HG03025 (cell line): ENCODE measurements around the gene GAB3.

Experiments
- ATAC-seq: cut with Tn5 transposase; IDR thresholded peaks from one replicate; pipeline ENCODE4 v1.9.1; 2021; ENCODE audit warnings: mild to moderate bottlenecking, moderate library complexity; ENCODE audit not compliant: unreplicated experiment, low FRiP score

Gene GAB3

DNA sequence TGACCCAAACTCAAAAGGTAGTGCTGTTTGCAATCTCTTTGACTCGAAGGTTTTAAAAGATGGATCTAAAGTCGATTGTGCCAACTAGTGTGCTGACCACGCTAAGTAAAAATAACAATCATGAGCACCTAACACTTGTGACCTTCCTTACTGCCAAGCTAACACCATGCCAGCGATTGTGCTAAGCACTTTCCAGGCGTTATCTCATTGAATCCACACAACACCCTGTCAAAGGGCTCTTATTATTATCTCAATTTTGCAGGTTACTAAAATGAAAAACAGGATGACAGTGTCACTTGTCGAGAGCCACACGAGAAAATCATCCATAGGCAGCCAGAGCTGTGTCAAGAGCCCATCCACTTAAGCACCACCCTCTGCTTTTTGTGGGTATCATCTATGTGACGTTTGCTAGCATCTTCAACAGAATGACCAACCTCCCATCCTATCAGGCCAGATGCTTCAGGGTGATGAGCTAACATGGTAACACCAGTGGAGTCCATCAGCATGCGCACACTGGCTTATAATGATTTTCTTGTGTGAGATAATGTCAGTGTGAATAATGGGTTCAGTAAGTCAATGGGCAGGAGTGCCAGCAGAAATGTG, 893 bp upstream of the GAB3 start:
- no peak for ATAC-seq

DNA sequence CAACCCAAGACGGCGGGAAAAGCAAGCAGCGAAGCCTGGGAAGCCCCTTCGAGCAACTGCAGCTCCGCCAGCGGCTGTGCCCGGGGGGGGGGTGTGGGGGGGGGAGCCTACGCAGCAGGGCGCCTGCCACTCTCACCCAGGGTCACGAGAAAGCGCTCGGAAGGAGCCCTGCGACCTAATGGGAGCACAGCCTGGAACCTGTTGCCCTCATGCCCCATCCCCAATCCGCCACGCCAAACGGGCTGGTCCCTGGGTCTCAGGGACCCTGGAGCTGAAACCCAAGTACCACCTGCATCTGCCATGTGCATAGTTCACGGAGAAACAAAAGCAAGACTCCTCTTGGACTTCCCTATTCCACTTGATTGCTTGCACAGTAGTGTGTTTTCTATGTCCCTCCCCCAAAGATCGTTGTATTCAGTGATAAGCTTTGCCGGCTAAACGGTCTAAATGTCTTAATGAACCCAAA, 359 bp upstream of the GAB3 start:
- no peak for ATAC-seq

DNA sequence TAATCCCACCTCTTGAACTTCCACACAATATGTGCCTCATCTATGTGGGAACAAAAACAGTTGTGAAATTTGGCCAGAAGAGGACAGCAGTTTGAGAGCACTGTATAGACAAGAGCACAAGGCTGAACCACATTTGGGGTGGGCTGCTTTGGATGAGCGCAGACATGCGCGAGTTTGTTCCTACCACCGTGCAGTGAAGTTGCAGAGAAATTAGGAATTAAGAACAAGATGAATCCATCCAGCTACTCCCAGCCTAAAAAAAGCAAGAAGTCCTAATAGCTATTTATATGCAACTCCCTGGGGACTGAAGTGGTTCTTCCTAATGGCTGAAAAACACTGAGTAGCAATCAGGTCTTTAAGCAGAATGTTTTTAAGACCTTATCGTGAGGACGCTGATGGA, 1.0 kb downstream of the GAB3 start:
- ATAC-seq = no peak

DNA sequence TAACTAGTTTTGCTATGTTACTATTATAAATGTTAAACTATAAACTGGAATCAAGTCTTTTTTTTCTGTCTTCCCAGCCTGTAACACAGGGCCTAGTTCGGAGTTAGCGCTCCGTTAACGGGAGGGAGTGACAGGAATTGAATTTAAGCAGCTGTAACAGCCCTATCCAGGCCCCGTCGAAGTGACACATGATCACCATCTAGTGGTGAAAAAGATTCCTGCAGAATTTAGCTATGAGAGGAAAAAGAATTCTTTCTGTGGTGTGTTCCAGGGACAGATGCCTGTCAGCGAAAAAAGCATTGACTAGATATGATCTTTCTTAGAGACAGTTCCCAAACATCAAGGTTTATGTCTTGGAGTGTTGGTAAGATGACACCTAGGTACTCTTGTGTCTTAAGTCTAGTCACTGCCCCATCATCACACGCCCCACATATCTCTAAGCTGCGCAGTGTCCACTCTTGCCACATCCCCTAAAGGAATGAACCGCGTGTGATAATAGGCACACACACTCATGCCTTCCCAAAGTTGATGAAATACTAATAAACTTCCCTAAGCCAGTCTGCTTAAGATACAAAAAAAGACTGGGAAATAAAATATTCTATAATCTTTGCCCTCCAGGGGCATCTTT, 2.1 kb downstream of the GAB3 start:
- no peak for ATAC-seq

DNA sequence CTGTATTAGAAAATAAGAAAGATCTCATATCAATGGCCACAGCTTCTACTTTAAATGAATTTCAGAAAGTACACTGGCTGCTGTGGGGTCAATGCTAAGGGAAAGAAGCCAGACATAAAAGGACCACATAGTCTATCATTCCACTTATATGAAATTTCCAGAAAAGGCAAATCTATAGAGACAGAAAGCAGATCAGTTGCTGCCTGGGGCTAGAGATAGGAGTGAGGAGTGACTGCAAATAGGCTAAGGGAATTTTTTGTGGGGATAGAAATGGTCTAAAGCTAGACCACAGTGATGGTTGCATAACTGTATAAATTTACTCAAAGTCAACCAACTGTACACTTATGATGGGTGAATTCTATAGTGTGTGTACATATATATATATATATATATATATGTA, 8.3 kb downstream of the GAB3 start:
- no peak for ATAC-seq

DNA sequence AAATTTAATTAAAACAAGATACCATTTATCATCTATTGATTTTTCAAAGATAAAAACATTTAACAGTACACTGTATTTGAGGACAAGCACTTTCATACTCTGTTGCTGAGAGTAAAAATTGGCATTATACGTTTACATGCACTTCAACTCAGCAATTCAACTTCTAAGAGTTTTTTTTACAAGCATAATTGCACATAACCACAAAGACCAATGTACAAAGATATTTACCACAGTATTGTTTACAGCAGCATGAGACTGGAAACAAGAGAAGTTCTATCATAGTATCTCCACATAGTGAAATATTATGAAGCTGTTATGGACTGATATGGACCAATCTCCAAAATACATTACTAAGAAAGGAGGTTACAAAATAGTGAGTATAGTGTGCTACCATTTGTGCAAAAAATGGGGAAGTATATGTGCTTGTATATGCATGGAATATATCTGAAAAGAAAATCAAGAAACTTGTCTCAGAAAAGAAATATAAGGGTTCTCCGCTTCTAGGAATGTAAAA, 10.9 kb downstream of the GAB3 start:
- no peak for ATAC-seq

DNA sequence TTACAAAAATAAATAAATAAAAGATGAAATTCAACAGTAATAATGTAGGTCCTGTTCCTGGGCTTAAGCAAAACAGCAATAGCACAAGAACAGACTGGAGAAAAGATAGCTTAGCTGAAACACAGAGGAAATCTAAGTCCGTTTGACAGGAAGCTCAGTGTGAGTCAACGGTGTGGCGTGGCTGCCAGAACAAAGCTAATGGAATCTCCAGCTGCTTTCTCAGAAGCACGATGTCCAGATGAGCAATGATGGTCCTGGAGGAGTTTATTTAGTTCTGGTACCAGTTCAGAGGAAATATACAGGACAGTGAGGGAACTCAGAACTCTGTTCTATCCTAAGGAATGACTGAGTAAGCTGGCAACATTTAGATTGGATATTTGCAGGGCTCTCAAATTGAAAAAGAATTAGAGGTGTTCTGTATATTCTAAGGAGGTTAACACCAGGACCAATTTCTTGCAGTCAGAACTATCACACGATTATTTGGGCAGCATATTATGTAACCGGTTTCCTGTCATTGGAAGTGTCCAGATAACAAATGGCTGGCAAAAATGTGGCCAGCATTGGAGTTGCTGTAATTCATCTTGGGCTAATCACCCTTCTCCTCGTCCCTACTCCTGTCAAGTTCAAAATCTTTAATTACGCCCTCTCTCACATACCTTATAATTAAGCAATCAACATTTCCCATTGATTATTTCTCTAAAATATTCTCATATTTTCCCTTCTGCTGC, 12.7 kb downstream of the GAB3 start:
- ATAC-seq = no peak

DNA sequence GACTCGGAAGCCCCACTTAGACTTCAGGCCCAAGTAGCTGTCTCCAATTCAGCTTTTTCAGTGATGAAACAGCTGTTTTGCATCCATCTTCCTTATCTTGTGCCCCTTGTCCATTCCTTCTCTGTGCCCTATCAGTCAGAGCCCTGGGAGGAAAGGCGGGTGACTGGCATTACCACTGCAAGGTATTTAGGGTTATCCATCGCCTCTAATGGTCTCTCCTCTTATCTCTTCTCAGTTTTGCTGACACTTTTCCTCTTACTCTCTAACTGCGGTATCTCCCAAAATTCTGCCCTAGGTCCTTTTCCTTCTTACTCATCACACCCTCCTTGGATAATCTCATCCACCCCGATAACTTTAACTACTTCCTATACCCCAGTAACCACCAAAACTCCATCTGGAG, 13.7 kb downstream of the GAB3 start:
- ATAC-seq = no peak

DNA sequence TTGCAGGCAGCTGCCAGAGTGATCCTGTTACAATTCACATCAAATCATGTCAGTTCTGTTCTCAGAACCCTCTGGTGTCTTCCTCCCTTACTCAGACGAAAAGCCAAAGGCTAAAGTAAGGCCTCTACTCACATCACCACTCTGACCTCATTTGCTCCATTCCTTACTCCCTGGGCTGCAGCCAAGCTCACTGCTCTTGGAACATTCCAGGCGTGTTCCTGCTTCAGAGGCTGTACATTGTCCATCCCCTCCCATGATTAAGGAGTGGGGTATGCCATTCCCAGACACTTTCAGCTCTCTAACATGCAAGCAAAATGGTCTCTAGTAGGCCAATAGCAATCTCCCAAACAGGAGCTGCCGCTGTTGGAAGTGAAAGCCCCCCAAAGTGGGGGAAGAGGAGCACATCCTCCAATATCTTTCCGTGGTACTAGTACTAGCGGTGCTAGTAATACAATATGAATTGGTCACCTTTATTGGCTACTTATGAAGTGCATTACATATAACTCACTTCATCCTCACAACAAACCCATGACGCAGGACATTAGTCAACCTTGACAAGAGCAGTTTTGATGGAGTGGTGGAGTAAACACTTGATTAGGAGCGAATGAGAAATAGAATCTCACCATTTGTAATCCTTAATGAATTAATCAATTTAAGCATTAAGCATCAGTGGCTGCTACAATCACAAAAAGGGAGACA, 15.0 kb downstream of the GAB3 start:
- no peak for ATAC-seq

DNA sequence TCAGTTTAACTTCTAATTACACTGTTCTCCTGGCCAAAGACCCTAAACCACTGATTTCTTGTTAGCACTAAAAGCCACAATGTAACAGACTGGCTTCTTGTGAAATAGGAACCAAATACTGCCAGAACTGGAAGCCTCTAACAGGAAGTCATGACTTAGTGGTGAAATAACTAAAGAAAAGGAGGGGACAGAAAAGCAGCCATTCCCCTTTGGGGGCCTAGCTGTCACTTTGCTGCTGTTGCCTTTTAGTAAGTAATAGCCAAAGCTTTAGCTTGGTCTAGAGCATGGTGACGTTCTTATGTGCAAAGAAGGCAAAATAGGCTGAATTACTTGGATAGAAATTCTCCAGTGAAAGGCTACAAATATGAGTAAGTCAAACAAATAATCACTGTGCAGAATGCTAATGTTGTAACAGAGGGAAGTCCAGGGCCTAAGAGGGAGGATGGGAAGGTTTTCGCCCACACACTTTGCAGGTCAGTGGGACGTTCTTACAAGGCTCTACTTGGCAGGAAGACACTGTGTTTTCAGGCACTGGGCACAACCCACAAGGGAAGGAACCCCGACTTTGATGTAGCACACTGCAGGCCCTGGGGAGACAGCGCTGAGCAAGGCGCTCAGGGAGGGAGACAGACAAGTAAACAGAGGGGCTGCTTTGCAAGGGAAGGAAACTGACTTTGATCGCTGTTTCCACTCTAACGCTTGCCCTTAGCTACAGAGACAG, 16.7 kb downstream of the GAB3 start:
- no peak for ATAC-seq

DNA sequence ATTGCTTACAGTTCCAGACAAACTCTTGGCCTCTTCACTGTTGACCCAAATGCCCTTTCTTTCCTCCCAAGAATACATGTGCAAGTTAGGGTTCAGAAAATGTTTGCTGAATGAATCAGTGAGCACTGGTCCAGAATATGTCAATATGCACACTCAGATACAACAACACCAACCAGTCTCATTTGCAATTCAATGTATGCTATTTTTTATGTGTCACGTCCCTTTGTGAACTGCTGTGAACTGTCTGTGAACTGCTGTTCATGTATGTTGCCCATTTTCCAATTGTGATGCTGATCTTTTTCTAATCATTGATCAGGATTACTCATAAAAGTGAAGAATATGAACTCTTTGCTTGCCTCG, 17.8 kb downstream of the GAB3 start:
- no peak for ATAC-seq

DNA sequence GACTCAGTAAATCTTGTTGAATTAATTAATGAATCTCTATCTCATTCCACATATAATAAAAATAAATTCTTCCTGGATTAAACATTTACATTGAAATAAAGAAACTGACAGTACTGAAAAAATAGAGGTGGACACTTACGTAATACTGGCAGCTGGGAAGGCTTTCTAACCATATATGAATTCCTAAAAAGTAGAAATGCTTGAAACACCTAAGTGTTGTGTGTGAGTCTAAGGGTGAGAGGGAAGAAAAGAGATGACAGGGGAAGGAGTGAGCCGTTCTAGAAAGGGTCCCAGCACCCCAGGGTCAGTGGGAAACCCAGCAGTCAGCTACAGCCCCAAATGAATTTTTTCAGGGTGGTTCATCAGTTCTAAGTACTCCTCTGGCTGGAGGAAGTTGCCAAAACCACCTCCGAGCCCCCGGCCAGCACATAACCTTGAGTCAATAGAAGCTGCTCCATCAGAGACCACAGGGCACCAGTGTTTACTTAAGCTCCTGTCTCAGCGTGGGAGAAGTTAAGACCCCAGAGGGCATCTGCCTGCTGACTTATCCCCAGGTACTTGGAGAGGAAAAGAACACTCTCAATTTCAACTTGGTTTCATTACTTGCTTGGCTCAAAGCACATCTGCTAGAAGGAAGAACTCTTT, 18.3 kb downstream of the GAB3 start:
- ATAC-seq = no peak

DNA sequence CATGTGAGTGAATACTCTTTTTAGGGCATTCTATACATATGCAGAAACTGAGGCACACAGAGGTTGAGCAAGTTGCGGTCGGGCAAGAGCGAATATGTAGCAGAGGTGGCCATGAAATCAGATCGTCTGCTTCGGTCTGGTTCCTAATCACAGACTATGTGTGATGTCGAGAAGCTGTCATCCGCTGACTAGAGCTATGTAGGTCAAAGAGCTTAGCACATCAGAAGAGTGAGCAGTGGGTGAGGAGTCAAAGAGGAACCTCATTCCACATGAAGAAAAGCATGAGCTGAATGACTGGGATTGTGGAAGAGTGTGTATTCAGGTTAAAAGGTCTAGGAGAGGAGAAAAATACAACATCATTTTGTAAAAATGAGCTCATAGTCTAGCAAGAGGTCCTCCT, 19.0 kb downstream of the GAB3 start:
- no peak for ATAC-seq

DNA sequence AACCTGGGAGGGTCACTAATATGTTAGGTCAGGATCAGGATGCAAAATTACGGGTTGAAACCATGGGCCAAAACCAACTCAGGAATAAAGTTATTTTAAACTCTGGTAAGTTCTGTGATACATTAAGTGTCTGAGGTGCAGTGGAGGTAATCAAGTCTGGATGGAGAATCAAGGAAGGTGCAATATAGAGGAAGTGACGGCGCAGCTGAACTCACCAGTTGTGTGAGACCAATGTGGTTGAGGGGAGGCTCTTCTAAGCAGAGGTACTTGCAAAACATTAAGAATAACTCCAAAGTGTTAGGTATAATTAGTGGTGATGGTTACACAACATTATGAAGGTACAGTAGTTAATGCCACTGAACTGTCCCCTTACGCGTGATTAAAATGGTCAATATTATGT, 19.7 kb downstream of the GAB3 start:
- no peak for ATAC-seq

DNA sequence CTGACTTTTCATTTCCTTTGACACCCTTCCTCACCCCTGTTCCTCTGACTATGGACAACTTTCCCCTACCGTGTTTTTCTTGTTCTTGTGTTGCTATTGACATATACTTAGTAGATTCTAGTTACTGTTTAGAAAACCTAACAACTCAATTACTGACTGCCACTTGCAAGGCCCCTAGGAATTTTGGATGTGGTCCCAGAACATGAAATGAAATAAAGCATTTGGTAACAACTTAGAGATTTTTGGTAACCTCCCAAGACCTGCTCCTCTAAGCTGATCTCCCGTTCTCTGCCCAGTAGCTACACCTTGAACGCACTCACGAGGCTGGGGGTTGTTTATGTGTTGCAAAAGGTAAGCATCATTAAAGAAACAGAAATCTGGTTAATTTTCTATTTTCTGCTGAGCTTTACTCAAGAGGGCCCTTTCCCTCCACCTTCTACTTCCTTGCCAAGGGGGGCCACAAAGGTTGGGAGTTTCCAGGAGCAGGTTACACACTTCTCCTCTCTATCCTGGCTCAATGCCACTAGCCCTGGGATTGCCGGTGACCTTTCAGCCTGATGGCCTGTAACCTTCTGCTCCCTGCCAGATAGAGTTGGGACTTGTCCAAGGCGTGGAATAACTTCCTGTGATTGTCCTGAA, 20.5 kb downstream of the GAB3 start:
- no peak for ATAC-seq

DNA sequence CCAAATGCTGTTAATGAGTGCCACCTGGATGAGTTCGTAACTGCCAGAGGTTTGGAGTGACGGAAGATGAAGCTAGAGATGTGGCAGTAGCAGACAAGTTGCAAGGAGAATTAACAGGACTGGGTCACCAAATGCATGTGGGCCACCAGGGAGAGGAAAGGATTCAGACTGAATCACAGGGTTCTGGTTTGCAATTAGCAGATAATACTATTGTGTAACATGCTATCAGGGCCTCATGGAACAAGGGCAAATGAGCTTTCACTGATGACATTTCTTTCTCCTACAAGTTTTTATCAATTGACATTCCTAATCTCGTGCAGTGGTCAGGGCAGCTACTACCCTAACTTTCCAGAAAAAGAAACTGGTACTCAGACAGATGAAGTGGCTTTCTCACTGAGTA, 21.4 kb downstream of the GAB3 start:
- ATAC-seq = no peak

DNA sequence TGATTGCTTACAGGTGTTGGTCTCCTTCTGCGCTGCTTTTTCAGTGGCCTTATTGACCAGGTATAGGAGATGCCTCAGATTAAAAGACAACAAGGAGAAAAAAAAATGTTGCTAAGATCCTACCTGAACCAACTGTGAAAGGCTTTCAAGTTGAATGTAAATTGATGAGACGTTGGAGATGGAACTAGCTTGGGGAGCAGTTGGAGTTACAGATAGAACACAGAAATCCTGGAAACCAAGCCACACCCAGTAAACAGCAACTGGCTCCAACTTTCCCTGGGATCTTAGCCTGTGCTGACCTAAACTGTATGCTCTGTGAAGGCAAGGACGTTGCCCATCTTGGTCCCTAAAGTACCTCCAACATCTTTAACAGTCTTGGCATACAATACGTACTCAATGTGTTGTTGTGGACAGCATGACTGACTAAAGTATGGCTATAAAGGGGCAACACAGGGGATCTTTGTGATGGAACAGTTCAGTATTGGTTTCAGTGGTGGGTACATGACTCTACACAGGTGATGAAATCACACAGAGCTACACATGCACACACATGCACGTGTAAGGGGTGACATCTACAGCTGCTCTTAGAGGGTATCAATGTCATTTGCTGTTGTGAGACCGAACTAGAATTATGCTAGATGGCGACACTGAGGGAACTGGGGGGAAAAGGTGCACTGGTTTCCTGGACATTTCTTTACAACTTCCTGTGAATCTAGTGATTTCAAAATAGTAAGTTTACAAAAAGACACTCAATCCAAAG, 22.3 kb downstream of the GAB3 start:
- ATAC-seq = no peak

DNA sequence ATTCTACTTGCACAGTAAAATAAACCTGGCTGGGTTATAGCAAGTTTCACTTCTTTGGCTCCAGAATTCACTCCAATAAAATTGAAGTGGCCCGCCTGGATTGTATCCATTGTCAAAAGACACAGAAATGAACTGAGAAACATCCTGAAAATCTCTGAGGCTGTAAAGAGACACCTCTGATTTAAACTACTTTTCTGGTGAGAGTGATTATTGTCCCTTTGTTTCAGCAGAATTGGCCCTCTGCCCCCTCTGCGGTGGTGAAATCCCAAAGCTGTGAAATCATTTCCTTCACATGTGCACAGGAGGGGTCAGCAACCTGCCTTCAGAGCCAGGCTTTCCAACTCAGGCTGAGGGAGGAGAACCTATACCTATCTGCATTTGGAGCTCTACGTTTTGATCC, 23.0 kb downstream of the GAB3 start:
- no peak for ATAC-seq

DNA sequence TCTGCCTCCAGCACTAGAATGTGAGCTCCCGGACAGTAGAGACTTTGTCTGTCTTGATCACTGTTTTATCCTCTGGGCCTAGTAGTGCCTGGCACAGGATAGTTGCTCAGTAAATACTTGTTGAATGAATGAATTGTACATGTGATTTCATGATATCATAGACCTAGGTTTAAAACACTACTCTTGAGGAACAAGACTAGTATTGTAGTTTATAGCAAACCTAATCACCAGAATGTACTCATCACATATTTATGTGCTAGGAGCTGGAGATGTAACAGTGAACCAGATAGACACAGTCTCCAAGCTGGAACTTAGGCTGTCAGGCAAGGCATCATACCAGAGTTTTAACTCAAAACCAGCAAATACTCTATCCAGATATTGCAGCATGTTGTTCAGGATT, 23.5 kb downstream of the GAB3 start:
- ATAC-seq = no peak
